22Rv1 (cell line): ENCODE results near the gene LSP1.

ENCODE experiments used
- H3K27ac ChIP-seq: fragments of 450-650 bp; 2 replicates; pipeline ENCODE4 v1.5.1; 2017
- CTCF ChIP-seq: fragments of 450-650 bp; IDR thresholded peaks from 2 replicates; pipeline ENCODE4 v1.5.1; 2017; ENCODE audit warnings: mild to moderate bottlenecking
- ZFX ChIP-seq: fragments of 450-650 bp; IDR thresholded peaks from 2 replicates; pipeline ENCODE4 v1.6.1; 2017; ENCODE audit warnings: antibody characterized with exemption, borderline replicate concordance

Gene LSP1

GRCh38 chr11:1830322-1831223, 22.3 kb upstream of the LSP1 start:
- no peak overlapping the region for H3K27ac ChIP-seq
- TF ChIP-seq CTCF (no peak), ZFX (no peak)

GRCh38 chr11:1831338-1832210, 21.3 kb upstream of the LSP1 start:
- TF ChIP-seq ZFX (no peak), CTCF (no peak)
- no peak overlapping the region for H3K27ac ChIP-seq

- TF ChIP-seq CTCF: peak; percentile 97
- TF ChIP-seq ZFX: no peak
- no peak overlapping the region for H3K27ac ChIP-seq
Observed at GRCh38 chr11:1832211-1832919, 20.5 kb upstream of the LSP1 start.

- H3K27ac ChIP-seq: no peak overlapping the region
- TF ChIP-seq ZFX (no peak), CTCF (no peak)
Observed at GRCh38 chr11:1832920-1833295, 20.0 kb upstream of the LSP1 start.

- H3K27ac ChIP-seq: no peak overlapping the region
- TF ChIP-seq CTCF (no peak), ZFX (no peak)
Observed at GRCh38 chr11:1834062-1834610, 18.7 kb upstream of the LSP1 start.

GRCh38 chr11:1834779-1835670, 17.9 kb upstream of the LSP1 start, which contains the start of gene SYT8:
Gene SYT8 (plus strand): TSS chr11:1834990. CDS start chr11:1835106, 116 bp downstream.
- TF ChIP-seq ZFX (no peak), CTCF (no peak)
- no peak within 1 kb of the TSS for H3K27ac ChIP-seq
